Pons (tissue), 1 donor: ENCODE measurements around the gene C1QTNF1.

Experiments
- DNase-seq: peaks from one replicate; pipeline ENCODE4 v3.0.0-alpha.2; 2016; ENCODE audit warnings: low spot score

The C1QTNF1 gene

DNA sequence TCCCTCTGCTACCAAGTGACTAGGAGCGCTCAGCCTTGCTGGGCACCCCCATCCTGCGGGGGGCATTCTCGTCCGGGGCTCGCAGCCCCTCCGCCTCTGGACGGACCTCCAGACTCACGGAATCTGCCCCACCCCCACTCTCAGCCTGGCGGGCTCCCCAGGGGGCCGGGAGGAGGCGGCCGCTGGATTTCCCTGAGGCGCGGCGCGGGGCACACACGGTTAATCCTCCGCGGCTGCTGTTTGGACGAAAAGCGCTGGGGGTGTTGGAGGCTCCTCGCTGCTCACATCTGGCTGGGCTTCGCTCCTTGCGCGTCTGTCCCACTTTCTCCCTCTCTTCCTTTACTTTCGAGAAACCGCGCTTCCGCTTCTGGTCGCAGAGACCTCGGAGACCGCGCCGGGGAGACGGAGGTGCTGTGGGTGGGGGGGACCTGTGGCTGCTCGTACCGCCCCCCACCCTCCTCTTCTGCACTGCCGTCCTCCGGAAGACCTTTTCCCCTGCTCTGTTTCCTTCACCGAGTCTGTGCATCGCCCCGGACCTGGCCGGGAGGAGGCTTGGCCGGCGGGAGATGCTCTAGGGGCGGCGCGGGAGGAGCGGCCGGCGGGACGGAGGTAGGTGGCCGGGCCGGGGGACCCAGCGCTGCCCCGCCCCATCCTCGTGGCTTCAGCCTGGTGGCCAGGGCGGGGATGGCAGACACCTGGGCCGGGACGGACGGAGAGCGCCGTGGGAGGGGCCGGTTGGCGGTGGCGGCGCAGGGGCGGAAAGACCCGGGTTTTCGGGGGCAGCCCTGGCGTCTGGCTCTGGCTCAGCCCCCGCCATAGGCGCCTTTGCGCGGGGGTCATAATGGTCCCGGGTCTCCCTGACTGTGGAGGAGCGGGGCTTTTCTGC lies at the start of gene C1QTNF1:
Gene C1QTNF1, plus strand, starts transcription at position 284 of the 886 bp plus-strand sequence. CDS start 19,800 bp downstream, outside the sequence.
- no peak for DNase-seq

GRCh38 chr17:78974635-78975591 lies 49.1 kb upstream of the C1QTNF1 start:
- DNase-seq, result peak; percentile 42

GRCh38 chr17:78976907-78977680 lies 46.9 kb upstream of the C1QTNF1 start:
- DNase-seq, result no peak

DNA sequence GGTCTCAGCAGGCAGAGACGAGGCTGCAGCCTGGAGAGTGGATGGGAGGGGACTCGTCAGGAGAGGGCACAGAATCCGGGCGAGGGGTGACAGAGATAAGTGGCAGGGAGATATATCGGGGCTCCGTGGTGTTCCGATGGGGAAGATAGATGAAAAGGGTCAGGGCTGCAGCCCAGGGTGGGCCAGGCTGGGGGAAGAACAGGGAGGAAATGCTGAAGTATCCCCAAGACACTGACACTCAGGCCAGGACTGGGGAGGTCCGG lies 46.4 kb upstream of the C1QTNF1 start:
- no peak for DNase-seq

DNA sequence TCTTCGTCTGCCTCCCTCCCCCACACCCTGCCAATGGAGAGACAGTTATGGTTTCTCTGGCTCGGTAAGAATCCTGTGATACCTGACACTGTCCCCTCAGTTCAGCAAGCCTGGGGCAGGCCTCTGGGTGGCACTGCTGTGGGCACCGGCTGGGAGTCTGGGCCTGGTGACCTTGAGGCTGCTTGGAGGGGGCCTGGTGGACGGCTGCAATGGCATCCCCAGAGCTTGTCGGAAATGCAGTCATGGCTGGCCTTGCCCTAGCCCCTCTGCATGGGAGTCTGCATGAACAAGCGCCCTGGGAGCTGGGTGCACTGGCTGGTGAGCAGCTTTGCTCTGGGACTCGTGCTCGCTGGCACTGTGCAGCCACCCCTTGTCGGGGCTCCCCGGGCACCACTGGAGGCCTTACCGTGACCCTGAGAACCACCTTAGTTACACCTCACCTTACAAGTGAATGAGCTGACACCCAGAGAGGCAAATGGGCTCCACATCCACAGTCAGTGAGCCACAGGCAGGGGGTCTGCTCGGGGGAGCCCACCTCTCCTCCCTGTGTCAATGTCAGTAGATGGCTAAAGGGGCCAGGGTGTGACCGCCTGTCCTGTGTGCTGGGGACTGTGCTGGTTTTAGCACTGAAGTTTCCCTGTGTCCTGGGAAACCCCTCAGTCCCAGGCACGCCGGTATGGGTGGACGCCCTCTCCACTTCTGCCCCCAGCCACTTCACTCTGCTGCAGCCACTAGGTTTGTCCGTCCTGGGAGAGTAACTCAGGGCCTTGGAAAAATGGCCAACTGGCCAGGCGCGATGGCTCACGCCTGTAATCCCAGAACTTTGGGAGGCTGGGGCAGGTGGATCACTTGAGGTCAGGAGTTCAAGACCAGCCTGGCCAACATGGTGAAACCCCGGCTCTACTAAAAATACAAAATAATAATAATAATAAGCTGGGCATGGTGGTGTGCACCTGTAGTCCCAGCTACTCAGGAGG lies 45.7 kb upstream of the C1QTNF1 start:
- DNase-seq, result no peak

GRCh38 chr17:78979780-78980623 lies 44.0 kb upstream of the C1QTNF1 start, which contains the start of gene LGALS3BP:
TSS of gene LGALS3BP (minus strand) at chr17:78979923. CDS start at chr17:78977191, 2,732 bp downstream.
- DNase-seq, result peak; percentile 93

DNA sequence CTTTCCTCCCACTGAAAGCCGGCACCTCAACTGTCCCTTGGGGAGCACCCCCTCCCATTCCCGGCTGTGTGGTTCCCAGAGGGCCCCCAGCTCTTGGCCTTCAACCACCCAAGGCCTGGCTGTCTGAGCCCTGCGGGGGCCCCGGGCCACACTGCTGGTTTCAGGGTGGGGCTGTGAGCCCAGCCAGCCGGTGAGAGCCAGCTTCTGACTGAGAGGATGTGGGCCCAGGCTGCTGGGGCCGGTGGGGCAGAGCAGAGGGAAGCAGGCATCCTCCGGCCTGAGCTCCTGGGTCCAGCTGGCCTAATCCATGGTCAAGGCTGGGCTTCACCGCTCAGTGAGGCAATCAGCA lies 43.4 kb upstream of the C1QTNF1 start:
- DNase-seq, result no peak

DNA sequence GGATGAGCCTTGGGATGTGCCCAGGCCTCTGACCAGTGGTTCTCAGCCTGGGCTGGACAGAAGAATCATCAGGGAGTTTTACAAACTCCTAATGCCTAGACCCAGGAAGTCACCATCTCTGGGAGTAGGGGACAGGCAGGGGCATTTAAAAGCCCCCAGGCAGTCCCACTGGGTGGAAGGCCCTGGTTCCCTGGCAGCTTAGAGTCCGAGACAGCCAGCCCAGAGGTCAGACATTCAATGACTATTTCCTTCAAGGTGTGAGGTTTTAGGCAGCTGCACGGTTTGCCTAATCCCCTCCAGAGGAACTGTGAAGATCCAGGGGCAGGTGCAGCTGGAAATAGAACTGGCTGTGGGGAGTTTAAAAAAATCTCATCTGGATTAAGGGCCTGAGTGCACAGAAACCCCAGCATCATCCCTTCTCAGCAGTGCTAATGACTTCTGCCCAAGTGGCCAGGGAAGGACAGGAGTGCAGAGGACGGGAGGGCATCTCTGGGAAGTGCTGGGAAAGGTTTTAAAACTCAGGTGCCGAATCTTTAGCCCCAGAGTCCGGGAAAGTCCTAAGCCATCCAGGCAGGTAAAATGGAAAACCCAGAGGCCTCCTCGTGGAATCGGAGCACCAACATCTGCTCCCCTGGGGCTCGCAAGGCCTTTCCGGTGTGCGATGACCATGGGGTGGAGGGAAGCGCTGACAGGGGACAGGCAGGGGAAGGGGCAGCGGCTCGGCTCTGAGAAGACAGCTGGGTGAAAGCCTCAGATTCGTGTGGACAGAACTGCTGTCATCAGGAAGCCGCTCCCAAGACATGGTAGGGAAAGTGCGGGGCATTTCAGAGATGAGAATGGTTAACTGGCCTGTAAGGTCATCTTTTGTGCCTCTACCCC lies 42.7 kb upstream of the C1QTNF1 start:
- DNase-seq, result no peak

DNA sequence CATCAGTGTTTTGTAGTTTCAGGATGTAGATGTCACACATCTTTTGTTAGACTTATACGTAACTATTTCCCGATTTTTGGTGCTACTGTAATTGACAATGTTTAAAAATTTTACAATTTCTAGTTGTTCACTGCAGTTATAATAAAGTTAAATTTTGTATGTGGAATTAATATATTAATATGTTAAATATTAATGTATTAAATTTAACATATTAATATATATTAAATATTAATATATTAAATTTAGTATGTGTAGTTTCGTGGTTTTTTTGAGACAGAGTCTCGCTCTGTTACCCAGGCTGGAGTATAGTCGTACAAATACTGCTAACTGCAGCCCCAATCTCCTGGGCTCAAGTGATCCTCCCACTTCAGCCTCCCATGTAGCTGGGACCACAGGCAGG lies 38.6 kb upstream of the C1QTNF1 start:
- no peak for DNase-seq

DNA sequence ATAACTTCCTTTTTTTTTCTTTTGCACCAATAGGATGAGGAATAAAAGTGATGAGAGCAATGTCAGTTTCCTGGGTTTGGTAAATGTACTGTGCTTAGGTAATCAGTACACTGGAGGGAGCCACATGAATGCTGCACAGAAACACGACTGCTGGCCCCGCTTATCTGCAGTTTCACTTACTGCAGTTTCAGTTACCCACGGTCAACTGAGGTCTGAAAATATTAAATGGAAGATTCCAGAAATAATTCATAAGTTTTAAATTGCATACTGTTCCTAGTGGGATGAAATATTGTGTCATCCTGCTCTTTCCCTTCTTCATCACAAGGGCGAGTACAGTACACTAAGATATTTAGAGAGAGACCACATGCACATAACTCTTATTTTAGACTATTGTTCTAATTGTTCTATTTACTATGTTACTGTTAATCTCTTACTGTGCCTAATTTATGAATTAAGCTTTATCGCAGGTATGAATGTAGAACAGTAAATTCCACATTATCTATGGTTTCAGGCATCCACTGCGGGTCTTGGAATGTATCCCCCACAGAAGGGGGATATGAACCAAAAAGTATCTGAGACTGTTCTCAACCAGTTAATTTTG lies 37.8 kb upstream of the C1QTNF1 start:
- DNase-seq, result peak; percentile 79

DNA sequence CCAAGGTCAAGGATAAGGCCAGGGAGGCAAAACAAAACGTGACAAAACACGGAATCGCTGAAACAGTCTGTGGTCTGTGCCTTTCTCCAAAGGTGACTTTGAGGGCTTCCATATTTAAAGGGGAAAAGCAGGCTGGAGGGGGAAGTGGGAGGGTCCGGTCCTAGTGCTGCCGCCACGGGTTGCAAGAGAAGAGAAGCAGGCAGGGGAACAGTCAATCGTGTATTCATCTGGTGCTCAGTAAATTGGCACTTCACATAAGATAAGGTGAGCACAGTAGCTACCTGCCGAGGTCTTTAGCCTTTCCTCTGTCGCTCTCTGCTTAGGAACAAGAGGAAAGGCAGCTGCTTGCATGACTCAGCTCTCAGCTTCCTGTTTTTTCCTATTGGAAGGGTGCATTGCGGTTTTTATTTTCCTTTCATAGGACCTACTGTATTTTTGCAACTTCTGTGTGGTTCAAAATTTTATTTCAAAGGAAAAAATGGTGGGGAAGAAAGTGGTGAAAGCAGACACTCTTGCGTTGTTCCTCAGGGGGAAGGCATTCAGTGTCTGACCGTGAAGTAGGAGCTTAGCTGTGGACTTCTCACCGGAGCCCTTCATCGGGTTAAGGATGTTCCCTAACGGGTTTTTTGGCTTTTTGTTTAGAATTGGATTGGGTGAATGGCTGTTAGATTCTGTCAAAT lies 37.2 kb upstream of the C1QTNF1 start:
- peak; percentile 56 for DNase-seq

DNA sequence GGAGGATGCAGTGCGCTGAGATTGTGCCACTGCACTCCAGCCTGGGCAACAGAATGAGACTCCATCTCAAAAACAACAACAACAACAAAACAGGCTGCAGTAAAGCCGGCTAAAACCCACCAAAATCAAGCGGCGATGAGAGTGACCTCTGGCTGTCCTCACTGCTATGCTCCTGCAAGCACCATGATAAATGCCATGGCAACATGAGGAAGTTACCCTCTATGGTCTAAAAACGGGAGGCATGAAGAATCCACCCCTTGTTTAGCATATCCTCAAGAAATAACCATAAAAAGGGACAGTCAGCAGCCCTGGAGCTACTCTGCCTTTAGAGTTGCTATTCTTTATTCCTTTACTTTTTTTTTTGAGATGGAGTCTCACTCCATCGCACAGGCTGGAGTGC lies 35.8 kb upstream of the C1QTNF1 start:
- no peak for DNase-seq

DNA sequence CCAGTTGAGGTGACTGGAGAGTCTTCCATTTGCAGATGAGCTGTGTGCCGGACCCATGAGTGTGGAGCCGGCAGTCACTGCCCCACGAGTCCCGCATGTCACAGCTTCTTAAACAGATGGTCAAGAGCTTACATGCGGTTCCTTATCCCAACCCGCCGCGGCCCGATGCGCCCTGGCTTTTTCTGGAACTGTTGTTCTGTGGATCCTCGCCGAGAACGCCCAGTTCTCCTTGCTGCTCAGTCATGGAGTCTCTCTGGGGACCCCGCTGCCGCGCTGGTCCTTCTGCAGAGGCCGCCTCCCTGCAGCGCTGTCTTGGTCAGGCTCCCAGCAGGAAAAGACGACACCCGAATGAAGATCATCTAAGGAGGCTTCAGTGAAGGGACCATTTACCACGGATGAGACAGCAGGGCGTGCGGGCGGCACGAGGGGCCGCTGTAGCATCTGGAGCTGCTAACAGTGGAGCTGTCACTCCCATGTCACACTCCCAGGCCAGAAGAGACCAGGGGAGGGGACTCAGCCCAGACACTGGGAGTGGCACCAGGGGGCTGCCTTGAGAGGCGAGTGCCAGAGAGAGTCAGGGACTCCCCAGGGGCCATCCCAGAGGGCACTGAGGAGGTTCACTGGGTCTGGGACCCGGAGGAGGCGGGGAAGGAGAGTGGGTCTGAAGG lies 33.5 kb upstream of the C1QTNF1 start:
- no peak for DNase-seq

DNA sequence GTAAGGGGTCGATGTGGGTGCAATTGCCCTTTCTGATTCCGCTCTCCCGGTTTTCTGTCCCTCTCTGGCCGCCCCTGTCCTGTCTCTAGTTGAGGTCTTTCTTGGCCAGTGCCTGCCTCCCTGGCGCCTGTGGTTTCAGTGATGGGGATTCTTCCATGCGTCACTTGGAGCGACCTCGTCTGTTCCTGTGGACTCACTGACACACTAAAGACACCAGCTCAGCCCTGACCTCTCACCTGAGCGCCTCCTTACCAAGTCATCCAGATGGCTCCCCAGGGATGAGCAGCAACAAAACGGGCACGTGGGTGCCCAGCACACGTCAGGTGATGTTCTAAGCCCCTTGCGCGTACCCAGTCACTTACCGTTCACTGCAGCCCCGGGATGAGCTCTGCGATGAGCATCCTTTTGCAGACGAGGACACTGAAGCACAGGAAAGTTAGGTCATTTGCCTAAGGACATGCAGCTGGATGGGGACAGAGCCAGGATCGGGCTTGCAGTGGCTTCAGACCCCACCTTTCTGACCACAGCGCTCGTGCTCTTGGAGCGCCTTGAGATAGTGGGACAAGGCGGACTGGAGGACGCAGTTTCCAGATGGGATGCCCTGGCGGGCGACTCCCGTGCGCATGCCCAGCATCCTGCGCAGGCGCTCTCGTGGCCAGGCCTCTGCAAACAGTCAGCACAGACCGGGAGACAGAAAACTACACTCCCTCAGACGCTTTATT lies 32.8 kb upstream of the C1QTNF1 start:
- DNase-seq, result no peak

GRCh38 chr17:78991906-78992532 lies 31.9 kb upstream of the C1QTNF1 start:
- DNase-seq, result no peak

- no peak for DNase-seq
These were observed 31.3 kb upstream of the C1QTNF1 start for GRCh38 chr17:78992542-78993212.
